ENCODE data around the gene HARBI1.

Gene HARBI1

DNA sequence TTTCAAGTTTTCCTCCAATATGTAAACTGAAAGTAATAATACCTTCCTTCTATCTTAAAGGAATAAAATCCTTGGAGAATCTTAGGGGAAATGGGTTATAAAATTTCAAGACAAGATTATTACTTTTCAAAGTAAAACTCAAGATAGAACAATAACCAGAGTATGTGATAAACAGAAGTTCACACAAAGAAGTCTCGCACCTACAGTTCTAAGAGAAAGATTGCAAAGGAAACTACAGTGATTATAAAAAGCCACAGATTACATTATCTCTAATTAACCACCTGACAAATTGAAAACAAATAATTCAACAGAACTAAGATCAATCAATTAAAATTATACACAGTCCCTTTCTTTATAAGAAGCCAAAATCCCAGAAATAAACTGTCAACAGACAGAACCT lies 57.2 kb downstream of the HARBI1 start:
- H3K4me1 Mint-ChIP-seq (ENCODE audit: low read depth) = peaks cover 43% of the 10 kb centered on the region
- H3K4me3 Mint-ChIP-seq = peak overlapping the region; percentile 91
- H3K27me3 Mint-ChIP-seq (ENCODE audit: low read depth) = no peaks in the 10 kb centered on the region
- H3K36me3 Mint-ChIP-seq (ENCODE audit: low read depth) = peaks cover 2% of the 10 kb centered on the region
- no peaks in the 10 kb centered on the region for H3K9me3 Mint-ChIP-seq
- H3K27ac Mint-ChIP-seq = peak overlapping the region; percentile 94

DNA sequence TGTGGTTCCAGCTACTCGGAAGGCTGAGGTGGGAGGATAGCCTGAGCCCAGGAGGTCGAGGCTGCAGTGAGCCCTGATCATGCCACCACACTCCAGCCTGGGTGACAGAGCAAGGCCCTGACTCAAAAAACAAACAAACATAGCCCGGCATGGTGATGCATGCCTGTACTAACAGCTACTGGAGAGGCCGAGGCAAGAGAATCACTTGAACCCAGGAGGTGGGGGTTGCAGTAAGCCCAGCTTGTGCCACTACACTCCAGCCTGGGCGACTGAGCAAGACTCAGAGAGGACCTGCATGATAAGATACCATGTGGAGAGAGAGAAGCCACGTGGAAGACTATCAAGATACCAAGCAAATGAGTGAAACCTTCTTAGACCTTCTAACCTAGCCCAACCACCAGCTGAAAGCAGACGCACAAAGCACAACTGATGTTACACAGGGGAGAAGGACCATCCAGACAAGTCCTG lies 59.3 kb downstream of the HARBI1 start:
- Mint-ChIP-seq H3K27me3 (ENCODE audit: low read depth) (no peaks in the 10 kb centered on the region), H3K4me3 (no peak overlapping the region), H3K36me3 (ENCODE audit: low read depth) (peaks cover 7% of the 10 kb centered on the region), H3K4me1 (ENCODE audit: low read depth) (peaks cover 51% of the 10 kb centered on the region), H3K27ac (no peak overlapping the region), H3K9me3 (no peaks in the 10 kb centered on the region)

DNA sequence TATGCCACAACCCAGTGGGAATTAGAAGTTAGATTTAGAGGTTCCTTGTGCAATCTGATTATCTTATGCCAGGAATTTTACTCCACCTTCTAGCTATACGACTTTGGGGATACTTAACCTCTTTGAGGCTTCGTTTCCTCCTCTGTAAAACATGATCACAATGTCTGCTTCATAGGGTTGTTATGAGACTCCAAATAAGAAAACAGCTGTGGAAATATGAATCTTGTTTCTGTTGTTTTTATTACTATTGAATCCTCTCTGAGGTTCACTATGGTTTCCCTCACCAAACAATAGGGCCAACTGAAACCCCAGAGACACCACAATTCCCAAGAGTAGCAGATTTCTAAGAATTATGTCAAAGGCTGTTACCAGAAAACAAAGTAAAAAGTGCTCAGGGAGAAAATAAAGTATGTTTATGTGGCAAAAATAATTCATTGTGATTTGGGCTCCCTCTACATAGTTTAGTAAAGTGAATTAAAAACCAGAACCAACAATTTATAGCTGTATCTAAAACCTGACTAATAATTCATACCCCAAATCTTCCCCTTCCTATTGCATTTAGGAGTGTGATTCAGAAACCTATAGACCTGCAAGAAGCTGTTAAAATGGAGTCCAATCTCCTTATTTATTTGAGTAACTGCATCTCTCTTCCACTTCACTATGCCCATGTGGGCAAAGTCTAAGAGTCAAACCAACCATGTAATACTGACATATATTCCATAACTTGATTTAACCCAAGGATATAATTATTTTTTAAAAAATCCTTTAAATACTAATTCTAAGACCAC lies 61.6 kb downstream of the HARBI1 start:
- peaks cover 5% of the 10 kb centered on the region for H3K36me3 Mint-ChIP-seq (ENCODE audit: low read depth)
- H3K27ac Mint-ChIP-seq = peak overlapping the region; percentile 68
- peak overlapping the region; percentile 48 for H3K4me3 Mint-ChIP-seq
- no peaks in the 10 kb centered on the region for H3K9me3 Mint-ChIP-seq
- no peaks in the 10 kb centered on the region for H3K27me3 Mint-ChIP-seq (ENCODE audit: low read depth)
- H3K4me1 Mint-ChIP-seq (ENCODE audit: low read depth) = peaks cover 40% of the 10 kb centered on the region

DNA sequence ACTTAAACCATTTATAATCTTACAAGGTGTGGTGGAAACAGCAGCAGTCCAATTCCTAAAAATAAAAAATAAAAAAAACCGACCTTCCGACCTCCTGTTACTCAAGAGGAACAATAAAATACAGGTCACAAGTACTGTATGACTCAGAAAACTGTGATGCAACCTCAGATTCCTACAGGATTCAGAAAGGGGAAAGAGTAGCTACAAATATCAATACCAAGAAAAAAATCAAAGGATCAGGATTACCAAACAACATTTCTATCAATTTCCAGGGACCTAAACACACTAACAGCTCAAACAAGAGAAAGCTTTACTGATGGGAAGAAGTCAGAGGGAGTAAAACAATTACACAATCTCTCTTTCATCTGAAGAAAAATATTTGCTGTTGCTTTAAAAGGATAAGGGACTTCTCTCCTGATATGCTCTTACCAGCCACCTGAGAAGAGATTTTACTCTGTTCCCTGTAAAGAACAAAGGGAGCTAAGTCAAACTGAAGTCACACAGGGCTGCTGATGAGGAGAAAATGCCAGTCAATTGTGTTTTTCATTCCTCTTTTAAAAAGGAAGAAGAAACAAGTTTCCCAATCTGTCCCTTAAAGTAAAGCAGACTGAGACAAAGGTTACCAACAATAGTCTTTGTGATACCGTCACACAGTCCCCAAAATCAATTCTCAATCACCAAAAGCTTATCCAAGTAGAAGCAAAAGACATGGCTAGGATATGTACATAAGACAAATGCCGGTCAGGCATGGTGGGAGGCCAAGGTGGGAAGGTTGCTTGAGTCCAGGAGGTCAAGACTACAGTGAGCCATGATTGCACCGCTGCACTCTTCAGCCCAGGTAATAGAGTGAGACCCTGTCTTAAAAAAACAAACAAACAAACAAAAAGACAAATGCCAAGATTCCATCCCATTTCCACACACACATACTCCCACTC lies 62.5 kb downstream of the HARBI1 start:
- Mint-ChIP-seq H3K36me3 (ENCODE audit: low read depth) (peaks cover 5% of the 10 kb centered on the region), H3K4me3 (peak overlapping the region; percentile 35)

DNA sequence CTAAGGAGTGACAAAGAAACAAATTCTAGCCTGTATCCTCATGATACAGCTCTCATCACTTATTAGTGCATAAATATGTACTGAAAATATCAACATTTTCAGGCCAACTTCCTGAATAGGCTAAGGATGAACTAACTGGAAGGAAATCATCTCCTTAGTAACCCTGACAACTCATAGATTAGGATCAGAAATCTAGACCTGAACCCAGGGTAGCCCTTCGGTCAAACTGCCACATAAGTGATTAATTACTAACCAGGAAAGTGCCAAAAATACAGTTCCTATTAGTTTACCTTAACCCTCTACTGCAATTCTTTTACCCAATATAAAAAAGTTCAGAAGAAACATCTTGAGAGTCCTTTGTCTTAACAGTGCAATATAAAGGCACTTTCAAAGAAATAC lies 63.2 kb downstream of the HARBI1 start:
- Mint-ChIP-seq H3K27me3 (ENCODE audit: low read depth) (no peaks in the 10 kb centered on the region), H3K4me1 (ENCODE audit: low read depth) (peaks cover 32% of the 10 kb centered on the region), H3K36me3 (ENCODE audit: low read depth) (peaks cover 5% of the 10 kb centered on the region), H3K4me3 (no peak overlapping the region), H3K27ac (no peak overlapping the region), H3K9me3 (no peaks in the 10 kb centered on the region)

More for the DNA sequence above, 62.5 kb downstream of the HARBI1 start:
- Mint-ChIP-seq H3K4me1 (ENCODE audit: low read depth) (peaks cover 34% of the 10 kb centered on the region), H3K27me3 (ENCODE audit: low read depth) (no peaks in the 10 kb centered on the region), H3K9me3 (no peaks in the 10 kb centered on the region), H3K27ac (peak overlapping the region; percentile 68)
